Stimulated activated memory B cell treated with anti-CD40 and anti-IgM and Interleukin-4, amounts not matched to agents 10 μg/mL and 1 μg/mL and 100 μg/mL, for 72 hours (primary cell): ENCODE data around the gene NTMT1.
A peak's percentile ranks its signal among the peaks of the same experiment; 100 is the strongest.
"Not testable (repeated sequence)": the region's sequence is repeated elsewhere in the genome, so short reads cannot be mapped to it uniquely, and the experiment has no call there.

Experiments used
- ATAC-seq: fragments of 150-1000 bp; cut with Tn5 transposase; 2 replicates; pipeline ENCODE4 v1.10.0; 2021
- H3K27ac Mint-ChIP-seq: one replicate; pipeline ENCODE4 v1.8.0; 2022; ENCODE audit warnings: mild to moderate bottlenecking, mixed read lengths
- H3K27me3 Mint-ChIP-seq: one replicate; pipeline ENCODE4 v1.8.0; 2022; ENCODE audit warnings: mixed read lengths
- H3K36me3 Mint-ChIP-seq: one replicate; pipeline ENCODE4 v1.8.0; 2022; ENCODE audit warnings: mixed read lengths
- H3K4me1 Mint-ChIP-seq: one replicate; pipeline ENCODE4 v1.8.0; 2022; ENCODE audit warnings: mixed read lengths
- H3K4me3 Mint-ChIP-seq: one replicate; pipeline ENCODE4 v1.8.0; 2022; ENCODE audit warnings: mild to moderate bottlenecking, moderate library complexity, mixed read lengths
- H3K9me3 Mint-ChIP-seq: one replicate; pipeline ENCODE4 v1.8.0; 2022; ENCODE audit warnings: mixed read lengths

The NTMT1 gene

GRCh38 chr9:129646654-129647053 is 20.7 kb downstream of the NTMT1 start:
- no peak for ATAC-seq

GRCh38 chr9:129647635-129648034 is 21.7 kb downstream of the NTMT1 start:
- H3K27ac Mint-ChIP-seq: no peak overlapping the region
- peaks cover 24% of the 10 kb centered on the region for H3K27me3 Mint-ChIP-seq
- ATAC-seq: no peak
- H3K9me3 Mint-ChIP-seq: peaks cover 8% of the 10 kb centered on the region
- H3K36me3 Mint-ChIP-seq: no peaks in the 10 kb centered on the region
- no peak overlapping the region for H3K4me3 Mint-ChIP-seq
- H3K4me1 Mint-ChIP-seq: no peaks in the 10 kb centered on the region

More at GRCh38 chr9:129646654-129647053, 20.7 kb downstream of the NTMT1 start:
- Mint-ChIP-seq H3K9me3 (peaks cover 8% of the 10 kb centered on the region), H3K36me3 (no peaks in the 10 kb centered on the region), H3K27ac (no peak overlapping the region), H3K27me3 (peaks cover 24% of the 10 kb centered on the region), H3K4me3 (no peak overlapping the region), H3K4me1 (no peaks in the 10 kb centered on the region)

GRCh38 chr9:129648092-129648763 is 22.3 kb downstream of the NTMT1 start:
- H3K27ac Mint-ChIP-seq: no peak overlapping the region
- no peaks in the 10 kb centered on the region for H3K4me1 Mint-ChIP-seq
- no peak for ATAC-seq
- peaks cover 24% of the 10 kb centered on the region for H3K27me3 Mint-ChIP-seq
- H3K36me3 Mint-ChIP-seq: no peaks in the 10 kb centered on the region
- no peak overlapping the region for H3K4me3 Mint-ChIP-seq
- H3K9me3 Mint-ChIP-seq: peaks cover 8% of the 10 kb centered on the region

- ATAC-seq: no peak
- no peaks in the 10 kb centered on the region for H3K36me3 Mint-ChIP-seq
- no peaks in the 10 kb centered on the region for H3K4me1 Mint-ChIP-seq
- H3K27ac Mint-ChIP-seq: no peak overlapping the region
- peaks cover 24% of the 10 kb centered on the region for H3K27me3 Mint-ChIP-seq
- H3K9me3 Mint-ChIP-seq: peaks cover 8% of the 10 kb centered on the region
- H3K4me3 Mint-ChIP-seq: no peak overlapping the region
Measured at GRCh38 chr9:129648764-129649115, 22.8 kb downstream of the NTMT1 start.

- Mint-ChIP-seq H3K4me3 (no peak overlapping the region), H3K27me3 (peaks cover 24% of the 10 kb centered on the region), H3K27ac (no peak overlapping the region), H3K9me3 (peaks cover 8% of the 10 kb centered on the region), H3K36me3 (no peaks in the 10 kb centered on the region), H3K4me1 (no peaks in the 10 kb centered on the region)
- no peak for ATAC-seq
Measured at GRCh38 chr9:129649726-129650679, 24.0 kb downstream of the NTMT1 start.

- Mint-ChIP-seq H3K36me3 (no peaks in the 10 kb centered on the region), H3K27me3 (peaks cover 26% of the 10 kb centered on the region)
Measured at GRCh38 chr9:129650680-129651235, 24.8 kb downstream of the NTMT1 start.

GRCh38 chr9:129653823-129654553 is 28.0 kb downstream of the NTMT1 start:
- no peak overlapping the region for H3K4me3 Mint-ChIP-seq
- no peaks in the 10 kb centered on the region for H3K36me3 Mint-ChIP-seq
- H3K4me1 Mint-ChIP-seq: no peaks in the 10 kb centered on the region
- no peak overlapping the region for H3K27ac Mint-ChIP-seq
- no peaks in the 10 kb centered on the region for H3K9me3 Mint-ChIP-seq
- ATAC-seq: no peak
- peaks cover 10% of the 10 kb centered on the region for H3K27me3 Mint-ChIP-seq

More at GRCh38 chr9:129650680-129651235, 24.8 kb downstream of the NTMT1 start:
- Mint-ChIP-seq H3K4me3 (no peak overlapping the region), H3K4me1 (no peaks in the 10 kb centered on the region), H3K27ac (no peak overlapping the region), H3K9me3 (peaks cover 8% of the 10 kb centered on the region)
- ATAC-seq: peak; percentile 31

GRCh38 chr9:129654554-129655040 is 28.6 kb downstream of the NTMT1 start:
- ATAC-seq: no peak
- H3K36me3 Mint-ChIP-seq: no peaks in the 10 kb centered on the region
- H3K27ac Mint-ChIP-seq: no peak overlapping the region
- H3K9me3 Mint-ChIP-seq: no peaks in the 10 kb centered on the region
- H3K4me3 Mint-ChIP-seq: no peak overlapping the region
- H3K4me1 Mint-ChIP-seq: no peaks in the 10 kb centered on the region
- H3K27me3 Mint-ChIP-seq: peaks cover 10% of the 10 kb centered on the region

GRCh38 chr9:129655154-129655553 is 29.2 kb downstream of the NTMT1 start:
- no peaks in the 10 kb centered on the region for H3K9me3 Mint-ChIP-seq
- H3K4me3 Mint-ChIP-seq: no peak overlapping the region
- ATAC-seq: no peak
- no peaks in the 10 kb centered on the region for H3K36me3 Mint-ChIP-seq
- H3K27ac Mint-ChIP-seq: no peak overlapping the region
- no peaks in the 10 kb centered on the region for H3K4me1 Mint-ChIP-seq
- peaks cover 16% of the 10 kb centered on the region for H3K27me3 Mint-ChIP-seq

GRCh38 chr9:129655696-129656095 is 29.7 kb downstream of the NTMT1 start:
- no peaks in the 10 kb centered on the region for H3K4me1 Mint-ChIP-seq
- no peak overlapping the region for H3K27ac Mint-ChIP-seq
- H3K27me3 Mint-ChIP-seq: peaks cover 21% of the 10 kb centered on the region
- H3K9me3 Mint-ChIP-seq: no peaks in the 10 kb centered on the region
- no peaks in the 10 kb centered on the region for H3K36me3 Mint-ChIP-seq
- ATAC-seq: no peak
- no peak overlapping the region for H3K4me3 Mint-ChIP-seq

- no peak overlapping the region for H3K27ac Mint-ChIP-seq
- peaks cover 27% of the 10 kb centered on the region for H3K27me3 Mint-ChIP-seq
- H3K4me1 Mint-ChIP-seq: no peaks in the 10 kb centered on the region
- no peaks in the 10 kb centered on the region for H3K9me3 Mint-ChIP-seq
- no peaks in the 10 kb centered on the region for H3K36me3 Mint-ChIP-seq
- ATAC-seq: no peak
- H3K4me3 Mint-ChIP-seq: no peak overlapping the region
Measured at GRCh38 chr9:129656795-129657390, 30.9 kb downstream of the NTMT1 start.

- H3K4me1 Mint-ChIP-seq: peaks cover 9% of the 10 kb centered on the region
- ATAC-seq: no peak
- H3K4me3 Mint-ChIP-seq: no peak overlapping the region
- no peak overlapping the region for H3K27ac Mint-ChIP-seq
- no peaks in the 10 kb centered on the region for H3K36me3 Mint-ChIP-seq
- peaks cover 35% of the 10 kb centered on the region for H3K27me3 Mint-ChIP-seq
- H3K9me3 Mint-ChIP-seq: no peaks in the 10 kb centered on the region
Measured at GRCh38 chr9:129661029-129661428, 35.1 kb downstream of the NTMT1 start.

GRCh38 chr9:129662239-129662638 is 36.3 kb downstream of the NTMT1 start:
- not testable (repeated sequence) for ATAC-seq, H3K9me3 Mint-ChIP-seq, H3K4me3 Mint-ChIP-seq, H3K36me3 Mint-ChIP-seq, H3K4me1 Mint-ChIP-seq, H3K27ac Mint-ChIP-seq
- H3K27me3 Mint-ChIP-seq: peaks cover 34% of the 10 kb centered on the region

- peaks cover 9% of the 10 kb centered on the region for H3K4me1 Mint-ChIP-seq
- peak; percentile 57 for ATAC-seq
- H3K27me3 Mint-ChIP-seq: peaks cover 58% of the 10 kb centered on the region
- no peaks in the 10 kb centered on the region for H3K9me3 Mint-ChIP-seq
- H3K36me3 Mint-ChIP-seq: no peaks in the 10 kb centered on the region
- H3K27ac Mint-ChIP-seq: peak overlapping the region; percentile 50
- peak overlapping the region; percentile 77 for H3K4me3 Mint-ChIP-seq
Measured at GRCh38 chr9:129664746-129665388, 38.9 kb downstream of the NTMT1 start.
